ENCODE measurements around the gene TRPV3.
"Not testable (repeated sequence)": the region's sequence is repeated elsewhere in the genome, so short reads cannot be mapped to it uniquely, and the experiment has no call there.

TRPV3 gene

GRCh38 chr17:3472137-3472536 lies 85.5 kb downstream of the TRPV3 start:
- no peak for DNase-seq (ENCODE audit: low read depth)

- no peak for DNase-seq (ENCODE audit: low read depth)
These were observed 86.0 kb downstream of the TRPV3 start, which contains the start of gene SPATA22 for GRCh38 chr17:3471599-3471998. SPATA22 (minus strand) TSS chr17:3471819; CDS start chr17:3469325, 2,494 bp downstream.

DNA sequence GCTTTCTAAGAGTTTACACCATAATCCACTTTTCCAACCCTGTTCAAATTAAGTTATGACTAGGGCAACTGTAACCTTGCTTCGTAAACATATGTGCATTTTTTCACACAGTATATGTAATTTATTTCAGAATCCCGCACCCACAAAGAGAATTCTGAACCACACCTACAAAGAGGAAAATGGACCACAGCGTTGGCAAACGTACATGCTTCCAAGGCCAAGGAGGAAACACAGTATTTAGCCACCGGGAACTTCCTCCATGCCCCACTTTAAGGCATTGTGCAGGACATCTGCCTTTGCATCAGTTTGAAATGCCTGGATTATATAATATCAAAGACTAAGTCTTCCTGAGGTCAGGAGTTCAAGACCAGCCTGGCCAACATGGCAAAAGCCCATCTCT lies 88.1 kb downstream of the TRPV3 start:
- no peak for DNase-seq (ENCODE audit: low read depth)

DNA sequence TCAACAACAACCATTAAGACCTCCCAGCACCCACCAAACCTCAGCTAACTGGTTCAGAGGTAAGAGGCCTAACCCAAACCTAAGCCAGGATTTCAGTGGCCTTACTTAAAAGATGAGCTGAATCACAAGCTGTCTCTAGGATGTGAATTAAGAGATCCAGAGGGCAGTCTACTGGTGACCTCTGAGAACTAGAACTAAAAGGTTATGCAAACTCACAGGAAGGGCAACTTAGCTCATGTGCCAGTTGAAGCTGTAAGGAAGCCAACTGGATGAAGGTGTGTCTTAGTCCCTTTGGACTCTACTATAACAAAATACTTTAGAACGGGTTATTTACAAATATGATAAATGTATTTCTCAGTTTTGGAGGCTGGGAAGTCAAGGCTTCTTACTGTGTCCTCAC lies 91.3 kb downstream of the TRPV3 start:
- not testable (repeated sequence) for DNase-seq (ENCODE audit: low read depth)

Measured in stimulated activated CD8-positive, alpha-beta memory T cell treated with anti-CD3 and anti-CD28 coated beads, Interleukin-15, amount 100 ng/mL, for 24 hours (primary cell).